ENCODE data around the gene EMC8.

EMC8 gene

GRCh38 chr16:85759631-85760419 is 39.5 kb downstream of the EMC8 start:
- Histone ChIP-seq H3K4me3 (ENCODE audit: control insufficient read depth in 1 of 7, extremely low read depth in 1 of 7, insufficient read depth in 4 of 7, low read depth in 2 of 7, low read length in 6 of 7) (peak overlapping the region in 1 of 7 experiments; percentile 37), H3K27me3 (replicated peaks in 2 of 5; ENCODE audit: control insufficient read depth in 4 of 5, insufficient read depth in 5 of 5, low read length in 4 of 5) (no peaks in the 10 kb centered on the region), H3K36me3 (ENCODE audit: control insufficient read depth in 4 of 4, insufficient read depth in 4 of 4, low read length in 3 of 4) (no peaks in the 10 kb centered on the region), H3K9me3 (ENCODE audit: control extremely low read depth in 1 of 5, control insufficient read depth in 4 of 5, insufficient read depth in 2 of 5, low read depth in 1 of 5, low read length in 4 of 5) (no peaks in the 10 kb centered on the region), H3K27ac (ENCODE audit: insufficient read depth in 1 of 2, low read depth in 1 of 2, low read length in 2 of 2, poor library complexity in 1 of 2, severe bottlenecking in 2 of 2) (no peak overlapping the region), H3K4me1 (ENCODE audit: control extremely low read depth in 1 of 4, control insufficient read depth in 4 of 4, insufficient read depth in 4 of 4, low read length in 3 of 4) (peaks cover 2 to 65% (median 21%) of the 10 kb centered on the region in 4 experiments)
- DNase-seq: peak in 2 of 3 donors; percentile 58 to 63
- ChIA-PET CTCF (interaction anchor here (0.9 to 2.1 kb wide), 10 partner anchors 8 to 144 kb away, joined by 3 to 9 read pairs (median 4); no protein-coding TSS in a partner anchor), POLR2A (no interaction called here)
- WGBS (ENCODE audit: insufficient coverage): 62% methylated on average over 19 of the region's 20 CpGs

- Histone ChIP-seq H3K27ac (ENCODE audit: insufficient read depth in 1 of 2, low read depth in 1 of 2, low read length in 2 of 2, poor library complexity in 1 of 2, severe bottlenecking in 2 of 2) (no peak overlapping the region), H3K4me3 (ENCODE audit: control insufficient read depth in 1 of 7, extremely low read depth in 1 of 7, insufficient read depth in 4 of 7, low read depth in 2 of 7, low read length in 6 of 7) (peak overlapping the region in 2 of 7 experiments; percentile 32 to 41), H3K4me1 (ENCODE audit: control extremely low read depth in 1 of 4, control insufficient read depth in 4 of 4, insufficient read depth in 4 of 4, low read length in 3 of 4) (peaks cover 2 to 72% (median 21%) of the 10 kb centered on the region in 4 experiments), H3K27me3 (replicated peaks in 2 of 5; ENCODE audit: control insufficient read depth in 4 of 5, insufficient read depth in 5 of 5, low read length in 4 of 5) (no peaks in the 10 kb centered on the region), H3K9me3 (ENCODE audit: control extremely low read depth in 1 of 5, control insufficient read depth in 4 of 5, insufficient read depth in 2 of 5, low read depth in 1 of 5, low read length in 4 of 5) (no peaks in the 10 kb centered on the region), H3K36me3 (ENCODE audit: control insufficient read depth in 4 of 4, insufficient read depth in 4 of 4, low read length in 3 of 4) (no peaks in the 10 kb centered on the region)
- peak; percentile 82 to 96 (median 88) for DNase-seq
- POLR2A ChIA-PET: no interaction called here
- 4% methylated on average over 10 of the region's 16 CpGs for WGBS (ENCODE audit: insufficient coverage)
- CTCF ChIA-PET: interaction anchor here (1.0 to 2.1 kb wide), 7 partner anchors 9 to 143 kb away, joined by 3 to 9 read pairs (median 5); no protein-coding TSS in a partner anchor
These were observed 40.2 kb downstream of the EMC8 start for GRCh38 chr16:85759136-85759535.

GRCh38 chr16:85757341-85757822 is 42.0 kb downstream of the EMC8 start:
- ChIA-PET CTCF (no interaction called here), POLR2A (no interaction called here)
- H3K4me3 ChIP-seq (ENCODE audit: control insufficient read depth in 1 of 7, extremely low read depth in 1 of 7, insufficient read depth in 4 of 7, low read depth in 2 of 7, low read length in 6 of 7): no peak overlapping the region
- peaks cover 2 to 68% (median 21%) of the 10 kb centered on the region in 4 experiments for H3K4me1 ChIP-seq (ENCODE audit: control extremely low read depth in 1 of 4, control insufficient read depth in 4 of 4, insufficient read depth in 4 of 4, low read length in 3 of 4)
- H3K27ac ChIP-seq (ENCODE audit: insufficient read depth in 1 of 2, low read depth in 1 of 2, low read length in 2 of 2, poor library complexity in 1 of 2, severe bottlenecking in 2 of 2): no peak overlapping the region
- no peaks in the 10 kb centered on the region for H3K36me3 ChIP-seq (ENCODE audit: control insufficient read depth in 4 of 4, insufficient read depth in 4 of 4, low read length in 3 of 4)
- DNase-seq: no peak
- WGBS (ENCODE audit: insufficient coverage): 80% methylated on average over 7 of the region's 7 CpGs
- peaks cover 0 to 2% (median 0%) of the 10 kb centered on the region in 5 experiments for H3K27me3 ChIP-seq (replicated peaks in 2 of 5; ENCODE audit: control insufficient read depth in 4 of 5, insufficient read depth in 5 of 5, low read length in 4 of 5)
- no peaks in the 10 kb centered on the region for H3K9me3 ChIP-seq (ENCODE audit: control extremely low read depth in 1 of 5, control insufficient read depth in 4 of 5, insufficient read depth in 2 of 5, low read depth in 1 of 5, low read length in 4 of 5)

GRCh38 chr16:85755929-85756768 is 43.2 kb downstream of the EMC8 start:
- no peaks in the 10 kb centered on the region for H3K9me3 ChIP-seq (ENCODE audit: control extremely low read depth in 1 of 5, control insufficient read depth in 4 of 5, insufficient read depth in 2 of 5, low read depth in 1 of 5, low read length in 4 of 5)
- H3K4me1 ChIP-seq (ENCODE audit: control extremely low read depth in 1 of 4, control insufficient read depth in 4 of 4, insufficient read depth in 4 of 4, low read length in 3 of 4): peaks cover 2 to 62% (median 18%) of the 10 kb centered on the region in 4 experiments
- no peak overlapping the region for H3K4me3 ChIP-seq (ENCODE audit: control insufficient read depth in 1 of 7, extremely low read depth in 1 of 7, insufficient read depth in 4 of 7, low read depth in 2 of 7, low read length in 6 of 7)
- ChIA-PET CTCF (interaction anchor here (1.3 kb wide), 1 partner anchor 19 kb away, joined by 3 read pairs; no protein-coding TSS in a partner anchor), POLR2A (no interaction called here)
- H3K27ac ChIP-seq (ENCODE audit: insufficient read depth in 1 of 2, low read depth in 1 of 2, low read length in 2 of 2, poor library complexity in 1 of 2, severe bottlenecking in 2 of 2): no peak overlapping the region
- H3K27me3 ChIP-seq (replicated peaks in 2 of 5; ENCODE audit: control insufficient read depth in 4 of 5, insufficient read depth in 5 of 5, low read length in 4 of 5): peaks cover 0 to 12% (median 7%) of the 10 kb centered on the region in 5 experiments
- no peaks in the 10 kb centered on the region for H3K36me3 ChIP-seq (ENCODE audit: control insufficient read depth in 4 of 4, insufficient read depth in 4 of 4, low read length in 3 of 4)
- WGBS (ENCODE audit: insufficient coverage): 88% methylated on average over 24 of the region's 25 CpGs
- DNase-seq: no peak

GRCh38 chr16:85754413-85754812 is 44.9 kb downstream of the EMC8 start:
- Histone ChIP-seq H3K4me1 (ENCODE audit: control extremely low read depth in 1 of 4, control insufficient read depth in 4 of 4, insufficient read depth in 4 of 4, low read length in 3 of 4) (peaks cover 2 to 66% (median 29%) of the 10 kb centered on the region in 4 experiments), H3K27me3 (replicated peaks in 2 of 5; ENCODE audit: control insufficient read depth in 4 of 5, insufficient read depth in 5 of 5, low read length in 4 of 5) (peaks cover 0 to 25% (median 9%) of the 10 kb centered on the region in 5 experiments), H3K27ac (ENCODE audit: insufficient read depth in 1 of 2, low read depth in 1 of 2, low read length in 2 of 2, poor library complexity in 1 of 2, severe bottlenecking in 2 of 2) (no peak overlapping the region), H3K4me3 (ENCODE audit: control insufficient read depth in 1 of 7, extremely low read depth in 1 of 7, insufficient read depth in 4 of 7, low read depth in 2 of 7, low read length in 6 of 7) (no peak overlapping the region), H3K36me3 (ENCODE audit: control insufficient read depth in 4 of 4, insufficient read depth in 4 of 4, low read length in 3 of 4) (no peaks in the 10 kb centered on the region), H3K9me3 (ENCODE audit: control extremely low read depth in 1 of 5, control insufficient read depth in 4 of 5, insufficient read depth in 2 of 5, low read depth in 1 of 5, low read length in 4 of 5) (no peaks in the 10 kb centered on the region)
- WGBS (ENCODE audit: insufficient coverage): 88% methylated on average over 4 of the region's 7 CpGs
- CTCF ChIA-PET: interaction anchor here (1.2 kb wide), 1 partner anchor 34 kb away, joined by 3 read pairs; no protein-coding TSS in a partner anchor
- DNase-seq: no peak
- POLR2A ChIA-PET: interaction anchor here (0.6 kb wide), 1 partner anchor 169 kb away, joined by 3 read pairs; no protein-coding TSS in a partner anchor

GRCh38 chr16:85753976-85754375 is 45.4 kb downstream of the EMC8 start:
- CTCF ChIA-PET: interaction anchor here (1.2 kb wide), 1 partner anchor 34 kb away, joined by 3 read pairs; no protein-coding TSS in a partner anchor
- POLR2A ChIA-PET: interaction anchor here (0.6 kb wide), 1 partner anchor 169 kb away, joined by 3 read pairs; no protein-coding TSS in a partner anchor
- H3K4me1 ChIP-seq (ENCODE audit: control extremely low read depth in 1 of 4, control insufficient read depth in 4 of 4, insufficient read depth in 4 of 4, low read length in 3 of 4): peaks cover 2 to 63% (median 25%) of the 10 kb centered on the region in 4 experiments

More at GRCh38 chr16:85753976-85754375, 45.4 kb downstream of the EMC8 start:
- WGBS (ENCODE audit: insufficient coverage): 98% methylated on average over 6 of the region's 7 CpGs
- Histone ChIP-seq H3K36me3 (ENCODE audit: control insufficient read depth in 4 of 4, insufficient read depth in 4 of 4, low read length in 3 of 4) (no peaks in the 10 kb centered on the region), H3K4me3 (ENCODE audit: control insufficient read depth in 1 of 7, extremely low read depth in 1 of 7, insufficient read depth in 4 of 7, low read depth in 2 of 7, low read length in 6 of 7) (no peak overlapping the region), H3K27ac (ENCODE audit: insufficient read depth in 1 of 2, low read depth in 1 of 2, low read length in 2 of 2, poor library complexity in 1 of 2, severe bottlenecking in 2 of 2) (no peak overlapping the region), H3K27me3 (replicated peaks in 2 of 5; ENCODE audit: control insufficient read depth in 4 of 5, insufficient read depth in 5 of 5, low read length in 4 of 5) (peaks cover 0 to 28% (median 9%) of the 10 kb centered on the region in 5 experiments), H3K9me3 (ENCODE audit: control extremely low read depth in 1 of 5, control insufficient read depth in 4 of 5, insufficient read depth in 2 of 5, low read depth in 1 of 5, low read length in 4 of 5) (no peaks in the 10 kb centered on the region)
- no peak for DNase-seq

Measured in common myeloid progenitor, CD34-positive (primary cell).